Fibroblast of lung (primary cell): ENCODE data around the gene WEE1. TPM values are rescaled to one million over a fixed set of nuclear protein-coding genes. Genes with fewer than 3 reads are reported as not detected.

Experiments
- DNase-seq, 2 donors: peaks; one replicate each; pipeline versions ENCODE4 v3.0.0 to v3.0.0-alpha.2; 2010; ENCODE audit warnings: low read depth in 2 of 2
- H2AFZ ChIP-seq: 2 replicates; pipeline ENCODE4 v1.5.1; 2012; ENCODE audit warnings: low read length, control low read depth, inconsistent platforms
- H3K27ac ChIP-seq: 2 replicates; pipeline ENCODE4 v1.5.1; 2011; ENCODE audit warnings: low read length, control low read depth; ENCODE audit not compliant: insufficient read depth
- H3K27me3 ChIP-seq: 2 replicates; pipeline ENCODE4 v1.5.1; 2011; ENCODE audit warnings: mild to moderate bottlenecking, low read length; ENCODE audit not compliant: control insufficient read depth, insufficient read depth
- H3K36me3 ChIP-seq: 2 replicates; pipeline ENCODE4 v1.5.1; 2011; ENCODE audit warnings: low read length; ENCODE audit not compliant: control insufficient read depth, insufficient read depth
- H3K4me1 ChIP-seq: 2 replicates; pipeline ENCODE4 v1.5.1; 2011; ENCODE audit warnings: low read length; ENCODE audit not compliant: control insufficient read depth, insufficient read depth; ENCODE audit errors: extremely low read depth
- H3K4me2 ChIP-seq: 2 replicates; pipeline ENCODE4 v1.5.1; 2011; ENCODE audit warnings: low read length, control low read depth; ENCODE audit not compliant: insufficient read depth; ENCODE audit errors: extremely low read depth
- H3K4me3 ChIP-seq, 4 experiments: fragments of 200-600 bp in 1 of 4; sonication (generic) in 1 of 4; replicated peaks in 1 of 4; 2 replicates each; pipeline ENCODE4 v1.5.1; 2011 to 2016; ENCODE audit warnings: low read length in 4 of 4, low read depth in 3 of 4, mild to moderate bottlenecking in 3 of 4, control low read depth in 2 of 4, inconsistent platforms in 1 of 4, mixed read lengths in 1 of 4; ENCODE audit not compliant: insufficient read depth in 1 of 4; ENCODE audit errors: control extremely low read depth in 1 of 4
- H3K79me2 ChIP-seq: 2 replicates; pipeline ENCODE4 v1.5.1; 2012; ENCODE audit warnings: mild to moderate bottlenecking, low read length, inconsistent platforms; ENCODE audit not compliant: control insufficient read depth, insufficient read depth
- H3K9ac ChIP-seq: 2 replicates; pipeline ENCODE4 v1.5.1; 2011; ENCODE audit warnings: mild to moderate bottlenecking, low read length, control low read depth; ENCODE audit not compliant: insufficient read depth
- H3K9me3 ChIP-seq: 2 replicates; pipeline ENCODE4 v1.5.1; 2012; ENCODE audit warnings: low read depth, low read length; ENCODE audit not compliant: control insufficient read depth, insufficient read depth
- H4K20me1 ChIP-seq: 2 replicates; pipeline ENCODE4 v1.5.1; 2011; ENCODE audit warnings: low read length; ENCODE audit not compliant: control insufficient read depth, insufficient read depth; ENCODE audit errors: extremely low read depth
- EZH2 ChIP-seq: IDR thresholded peaks from 2 replicates; pipeline ENCODE4 v1.5.1; 2012; ENCODE audit warnings: low read length, control low read depth, mild to moderate bottlenecking; ENCODE audit errors: missing control alignments
- polyA plus RNA-seq, 2 donors: library from polyadenylated mRNA; depleted of rRNA in 1 of 2; stranded (reverse) in 1 of 2; unstranded in 1 of 2; fragments of >200 nt; gene quantifications; 2 replicates each; pipeline ENCODE4 v1.2.1, GENCODE V29; 2011 to 2012; ENCODE audit warnings: missing spikeins in 1 of 2
- total RNA-seq: library from RNA; depleted of rRNA; stranded (reverse); fragments of >200 nt; gene quantifications from 2 replicates; pipeline ENCODE4 v1.2.1, GENCODE V29; 2014
- TF ChIP-seq, protein P1 (sequence below), 2 donors: IDR thresholded peaks in 1 of 2; conservative IDR thresholded peaks in 1 of 2; 1 replicate in 1 of 2; 2 replicates in 1 of 2; pipeline ENCODE4 v1.5.1; 2011 to 2012; ENCODE audit warnings: low read length in 2 of 2, control low read depth in 1 of 2, inconsistent platforms in 1 of 2, low read depth in 1 of 2, mild to moderate bottlenecking in 1 of 2

WEE1 gene
- total and polyA plus RNA-seq, 2 donors (not counting 1 experiment from before 2014, with no cell fraction given): 55.2 to 77.5 TPM

DNA sequence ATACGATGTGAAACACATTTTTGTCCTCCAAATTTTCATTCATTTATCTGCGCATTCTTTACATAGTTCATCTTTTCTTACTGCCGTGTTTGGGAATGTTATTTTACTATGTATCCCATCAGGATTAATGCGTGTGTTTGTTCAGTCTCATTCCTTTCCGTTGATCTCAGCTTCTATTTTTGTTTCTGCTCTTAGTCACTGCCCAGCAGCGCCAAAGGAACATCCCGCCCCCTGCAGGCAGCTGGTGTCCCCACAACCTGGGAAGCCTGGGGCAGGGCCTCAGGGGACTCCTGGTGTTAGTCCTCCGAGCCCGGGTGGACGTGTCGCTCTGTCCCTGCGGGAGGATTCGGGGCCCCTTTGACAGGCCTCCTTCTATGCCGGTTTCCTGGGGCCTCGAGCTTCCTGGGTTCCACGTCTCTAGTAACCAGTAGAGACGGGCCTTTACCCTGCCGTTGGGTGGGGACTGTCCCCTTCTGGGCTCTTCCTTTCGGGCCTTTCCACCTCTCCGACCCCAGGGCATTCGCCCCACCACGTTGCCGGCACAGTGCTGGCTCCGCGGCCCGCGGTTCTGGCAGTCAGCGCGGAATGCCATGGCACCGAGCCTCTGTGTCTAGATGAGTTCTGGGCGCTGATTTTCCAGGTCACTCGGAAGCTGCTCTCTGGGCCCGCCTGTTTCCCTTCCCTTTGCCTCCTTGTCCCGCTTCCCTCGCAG, 39.8 kb downstream of the WEE1 start:
- Histone ChIP-seq H3K27ac (peak overlapping the region; percentile 100), H3K4me1 (peaks cover 25% of the 10 kb centered on the region), H3K79me2 (no peaks in the 10 kb centered on the region), H3K36me3 (no peaks in the 10 kb centered on the region), H3K4me2 (peak overlapping the region; percentile 90), H3K9ac (peak overlapping the region; percentile 92), H3K9me3 (no peaks in the 10 kb centered on the region), H3K4me3 (peak overlapping the region; percentile 25 to 53 (median 34)), H3K27me3 (no peaks in the 10 kb centered on the region), H2AFZ (peak overlapping the region; percentile 43), H4K20me1 (no peaks in the 10 kb centered on the region)
- peak; percentile 95 to 98 for DNase-seq
- TF ChIP-seq, protein P1, sequence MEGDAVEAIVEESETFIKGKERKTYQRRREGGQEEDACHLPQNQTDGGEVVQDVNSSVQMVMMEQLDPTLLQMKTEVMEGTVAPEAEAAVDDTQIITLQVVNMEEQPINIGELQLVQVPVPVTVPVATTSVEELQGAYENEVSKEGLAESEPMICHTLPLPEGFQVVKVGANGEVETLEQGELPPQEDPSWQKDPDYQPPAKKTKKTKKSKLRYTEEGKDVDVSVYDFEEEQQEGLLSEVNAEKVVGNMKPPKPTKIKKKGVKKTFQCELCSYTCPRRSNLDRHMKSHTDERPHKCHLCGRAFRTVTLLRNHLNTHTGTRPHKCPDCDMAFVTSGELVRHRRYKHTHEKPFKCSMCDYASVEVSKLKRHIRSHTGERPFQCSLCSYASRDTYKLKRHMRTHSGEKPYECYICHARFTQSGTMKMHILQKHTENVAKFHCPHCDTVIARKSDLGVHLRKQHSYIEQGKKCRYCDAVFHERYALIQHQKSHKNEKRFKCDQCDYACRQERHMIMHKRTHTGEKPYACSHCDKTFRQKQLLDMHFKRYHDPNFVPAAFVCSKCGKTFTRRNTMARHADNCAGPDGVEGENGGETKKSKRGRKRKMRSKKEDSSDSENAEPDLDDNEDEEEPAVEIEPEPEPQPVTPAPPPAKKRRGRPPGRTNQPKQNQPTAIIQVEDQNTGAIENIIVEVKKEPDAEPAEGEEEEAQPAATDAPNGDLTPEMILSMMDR (conservative IDR thresholded peaks at IDR 0.05 in 1 of 2, IDR thresholded peaks at IDR 0.05 in 1 of 2; ENCODE audit: low read depth in 1 of 2, low read length in 2 of 2): peak; percentile 95 to 97
- TF ChIP-seq EZH2: no peak

DNA sequence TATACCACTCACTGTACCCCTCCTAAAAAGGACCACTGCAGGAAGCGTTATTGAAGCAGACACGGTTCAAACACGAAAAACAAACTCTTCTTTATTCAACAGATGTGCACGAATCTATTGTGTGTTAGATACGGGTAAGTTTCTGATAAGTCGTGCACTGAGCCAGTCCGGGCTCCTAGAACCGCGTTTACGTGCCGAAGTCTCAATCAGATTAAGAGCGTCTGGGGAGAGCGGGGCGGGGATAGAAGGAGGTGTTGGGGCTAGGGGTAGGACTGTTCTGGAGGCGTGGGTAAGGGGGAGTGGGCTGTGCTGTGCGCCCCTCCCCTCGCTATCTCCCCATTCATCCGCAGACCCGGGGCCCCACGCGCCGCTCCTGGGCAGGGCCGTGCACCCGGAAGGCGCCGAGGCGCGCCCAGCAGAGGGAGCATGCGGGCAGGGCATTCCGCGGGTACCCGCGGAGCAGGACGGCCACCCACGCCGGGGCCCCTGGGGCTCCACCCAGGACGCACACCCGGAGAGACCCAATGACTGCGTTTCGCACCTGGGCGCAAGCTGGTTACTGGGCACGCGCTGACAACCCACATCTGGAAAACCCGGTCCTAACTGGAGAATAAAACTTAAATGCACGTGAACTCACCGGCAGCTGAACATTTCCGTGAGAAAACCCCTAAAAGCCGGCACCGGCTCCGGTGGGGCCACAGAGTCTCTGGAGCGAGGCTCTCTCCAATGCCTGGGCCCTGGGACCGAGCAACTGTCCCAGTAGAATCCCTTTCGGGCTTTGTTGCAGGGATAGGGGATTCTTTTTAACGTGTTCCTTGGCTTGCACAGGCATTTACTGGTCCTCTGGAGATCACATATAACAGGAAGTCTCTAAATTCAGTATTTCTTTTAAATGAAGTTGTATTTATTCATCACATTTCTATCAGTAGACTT, 40.6 kb downstream of the WEE1 start:
- no peaks in the 10 kb centered on the region for H3K36me3 ChIP-seq
- peak overlapping the region; percentile 100 for H3K27ac ChIP-seq
- no peaks in the 10 kb centered on the region for H4K20me1 ChIP-seq
- H2AFZ ChIP-seq: peak overlapping the region; percentile 43
- DNase-seq: peak; percentile 73 to 79
- H3K4me2 ChIP-seq: peak overlapping the region; percentile 90
- H3K27me3 ChIP-seq: no peaks in the 10 kb centered on the region
- no peak for TF ChIP-seq EZH2
- TF ChIP-seq, protein P1 (conservative IDR thresholded peaks at IDR 0.05 in 1 of 2, IDR thresholded peaks at IDR 0.05 in 1 of 2; ENCODE audit: low read depth in 1 of 2, low read length in 2 of 2): peak; percentile 59 to 70
- peak overlapping the region; percentile 31 to 61 (median 49) for H3K4me3 ChIP-seq
- no peaks in the 10 kb centered on the region for H3K79me2 ChIP-seq
- H3K9me3 ChIP-seq: no peaks in the 10 kb centered on the region
- H3K4me1 ChIP-seq: peaks cover 26% of the 10 kb centered on the region
- peak overlapping the region; percentile 92 for H3K9ac ChIP-seq

DNA sequence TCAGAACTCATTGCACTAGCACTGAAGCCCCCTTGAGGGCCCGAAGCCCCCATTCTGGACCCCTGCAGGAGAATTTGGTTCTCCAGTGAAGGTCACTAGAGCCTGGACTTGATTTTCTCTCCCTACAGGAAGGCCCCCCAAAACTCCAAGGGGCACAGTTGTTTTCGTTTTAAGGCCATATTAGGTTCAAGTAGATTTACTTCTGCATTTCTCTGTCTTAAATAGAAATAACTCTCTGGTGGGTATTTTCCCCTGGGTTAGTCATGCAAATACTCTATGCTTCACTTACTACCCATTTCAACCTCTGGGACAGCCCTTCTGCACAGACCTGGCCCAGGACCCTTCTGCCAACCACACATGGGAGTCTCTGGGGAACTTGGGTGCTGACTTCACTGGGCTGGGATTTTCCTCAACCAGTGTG, 41.6 kb downstream of the WEE1 start:
- Histone ChIP-seq H2AFZ (no peak overlapping the region), H3K4me2 (peak overlapping the region; percentile 90), H3K9ac (no peak overlapping the region), H3K79me2 (no peaks in the 10 kb centered on the region), H3K27me3 (no peaks in the 10 kb centered on the region), H3K4me1 (peaks cover 26% of the 10 kb centered on the region), H3K36me3 (no peaks in the 10 kb centered on the region), H3K4me3 (peak overlapping the region in 1 of 4 experiments; percentile 53), H3K9me3 (no peaks in the 10 kb centered on the region), H3K27ac (peak overlapping the region; percentile 100), H4K20me1 (no peaks in the 10 kb centered on the region)
- TF ChIP-seq, protein P1 (conservative IDR thresholded peaks at IDR 0.05 in 1 of 2, IDR thresholded peaks at IDR 0.05 in 1 of 2; ENCODE audit: low read depth in 1 of 2, low read length in 2 of 2): no peak
- TF ChIP-seq EZH2: no peak
- no peak for DNase-seq
